ENCODE measurements around the gene BCAR3.

BCAR3 gene

GRCh38 chr1:93635614-93636543, 45.8 kb downstream of the BCAR3 start:
- DNase-seq: no peak

- no peak for DNase-seq
Measured at GRCh38 chr1:93633313-93633712, 48.3 kb downstream of the BCAR3 start.

- no peak for DNase-seq
Measured at GRCh38 chr1:93631626-93632365, 49.8 kb downstream of the BCAR3 start.

GRCh38 chr1:93630168-93630567, 51.5 kb downstream of the BCAR3 start:
- DNase-seq: no peak

- DNase-seq: no peak
Measured at GRCh38 chr1:93629101-93630059, 52.3 kb downstream of the BCAR3 start.

GRCh38 chr1:93628681-93629080, 53.0 kb downstream of the BCAR3 start:
- no peak for DNase-seq

- DNase-seq: no peak
Measured at GRCh38 chr1:93625582-93626327, 55.9 kb downstream of the BCAR3 start.

GRCh38 chr1:93623875-93624274, 57.8 kb downstream of the BCAR3 start:
- no peak for DNase-seq

- no peak for DNase-seq
Measured at GRCh38 chr1:93623436-93623835, 58.2 kb downstream of the BCAR3 start.

- no peak for DNase-seq
Measured at GRCh38 chr1:93621246-93621645, 60.4 kb downstream of the BCAR3 start.

GRCh38 chr1:93620841-93621210, 60.8 kb downstream of the BCAR3 start:
- DNase-seq: no peak

- no peak for DNase-seq
Measured at GRCh38 chr1:93620172-93620840, 61.3 kb downstream of the BCAR3 start.

- DNase-seq: no peak
Measured at GRCh38 chr1:93619507-93620171, 62.0 kb downstream of the BCAR3 start.

- DNase-seq: no peak
Measured at GRCh38 chr1:93617670-93618499, 63.8 kb downstream of the BCAR3 start.

- DNase-seq: no peak
Measured at GRCh38 chr1:93616996-93617669, 64.5 kb downstream of the BCAR3 start.

GRCh38 chr1:93616221-93616995, 65.2 kb downstream of the BCAR3 start:
- DNase-seq: no peak

GRCh38 chr1:93615582-93616150, 66.0 kb downstream of the BCAR3 start:
- DNase-seq: no peak

- no peak for DNase-seq
Measured at GRCh38 chr1:93614986-93615581, 66.6 kb downstream of the BCAR3 start.
